ENCODE results near the gene GALNT17.

The GALNT17 gene

DNA sequence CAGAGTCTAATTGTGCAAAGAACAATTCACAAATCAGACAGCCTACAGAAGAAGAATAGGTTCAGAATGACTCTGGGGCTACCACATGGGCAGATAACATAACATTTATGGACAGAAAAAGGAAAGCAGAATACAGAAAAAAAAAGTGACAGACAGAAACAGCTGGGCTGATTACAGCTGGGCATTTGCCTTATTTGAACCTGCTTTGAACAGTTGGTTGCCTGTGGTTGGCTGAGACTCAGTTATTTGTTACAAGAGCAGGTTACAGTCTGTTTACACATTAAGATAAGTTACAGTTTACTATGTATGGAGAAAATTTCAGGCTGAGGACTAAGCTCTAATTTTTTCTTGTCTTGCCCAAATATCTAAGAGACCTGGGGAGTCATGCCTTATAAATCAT lies 327.2 kb downstream of the GALNT17 start:
- no peak for DNase-seq (ENCODE audit: low spot score)

DNA sequence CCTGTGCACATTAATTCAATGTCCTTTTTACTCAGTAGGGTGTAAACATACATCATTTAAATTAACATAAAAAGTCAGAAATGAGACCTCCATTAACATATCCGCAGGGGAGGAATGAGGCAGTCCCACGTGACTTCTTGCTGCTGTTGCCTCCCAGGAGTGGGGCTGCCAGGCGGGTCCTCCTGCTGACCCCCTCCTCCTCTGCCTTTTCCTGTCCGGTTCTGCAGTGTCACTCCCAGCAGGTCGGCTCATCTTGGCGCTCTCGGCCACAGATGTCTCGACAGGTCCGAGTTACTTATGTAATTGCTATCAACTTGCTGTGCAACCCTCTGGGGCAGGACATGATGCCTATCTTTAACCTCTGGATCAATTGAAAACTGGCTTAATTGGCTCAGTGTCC lies 329.6 kb downstream of the GALNT17 start:
- DNase-seq (ENCODE audit: low spot score), result no peak

DNA sequence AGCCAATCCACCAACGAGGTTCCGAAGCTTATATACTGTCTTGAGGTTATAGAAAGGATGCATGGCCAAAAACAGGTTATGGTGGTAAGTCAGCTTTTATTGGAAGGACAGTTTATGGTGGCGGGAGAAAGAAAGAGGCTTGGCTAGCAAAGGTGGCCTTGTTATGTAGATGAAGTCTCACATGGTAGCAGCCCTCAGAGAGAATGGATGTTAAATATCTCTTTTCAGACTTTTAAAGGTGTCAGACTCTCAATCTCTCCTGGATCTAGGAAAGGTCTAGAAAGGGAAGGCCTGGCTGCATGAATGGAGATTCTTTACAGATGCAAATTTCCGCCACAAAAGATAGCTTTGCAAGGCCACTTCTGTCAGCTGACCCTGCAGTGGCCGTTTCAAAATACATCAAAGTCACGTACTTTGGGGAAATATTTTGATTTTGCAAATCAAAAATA lies 333.8 kb downstream of the GALNT17 start:
- DNase-seq (ENCODE audit: low spot score), result no peak

DNA sequence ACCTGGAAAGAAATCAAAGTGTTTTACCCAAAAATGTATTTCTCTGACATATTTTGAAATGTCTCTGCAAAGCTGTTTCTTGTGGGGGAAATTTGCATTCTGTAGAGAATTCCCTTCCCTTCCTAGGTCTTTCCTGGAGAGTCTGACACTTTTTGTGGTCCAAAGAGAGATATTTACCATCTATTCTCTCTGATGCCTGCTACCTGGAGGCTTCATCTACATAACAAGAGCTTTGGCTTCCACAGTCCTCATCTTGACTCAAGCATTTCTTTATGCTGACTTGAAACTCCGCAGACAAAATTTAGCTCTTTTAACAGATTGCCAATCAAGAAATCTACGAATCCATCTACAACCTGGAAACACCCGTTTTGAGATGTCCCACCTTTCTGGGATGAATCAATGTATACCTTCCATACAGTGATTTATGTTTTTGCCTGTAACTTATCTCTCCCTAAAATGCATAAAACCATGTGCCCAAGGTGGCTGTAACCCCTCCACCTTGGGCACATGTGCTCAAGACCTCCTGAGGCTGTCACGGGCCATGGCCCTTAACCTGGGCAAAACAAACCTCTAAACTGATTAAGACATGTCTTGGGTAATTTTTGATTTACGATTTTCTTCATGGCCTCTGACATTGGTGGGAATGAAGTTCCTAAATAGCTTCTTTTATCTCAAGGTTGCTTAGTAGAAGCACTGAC lies 334.7 kb downstream of the GALNT17 start:
- DNase-seq (ENCODE audit: low spot score), result no peak

DNA sequence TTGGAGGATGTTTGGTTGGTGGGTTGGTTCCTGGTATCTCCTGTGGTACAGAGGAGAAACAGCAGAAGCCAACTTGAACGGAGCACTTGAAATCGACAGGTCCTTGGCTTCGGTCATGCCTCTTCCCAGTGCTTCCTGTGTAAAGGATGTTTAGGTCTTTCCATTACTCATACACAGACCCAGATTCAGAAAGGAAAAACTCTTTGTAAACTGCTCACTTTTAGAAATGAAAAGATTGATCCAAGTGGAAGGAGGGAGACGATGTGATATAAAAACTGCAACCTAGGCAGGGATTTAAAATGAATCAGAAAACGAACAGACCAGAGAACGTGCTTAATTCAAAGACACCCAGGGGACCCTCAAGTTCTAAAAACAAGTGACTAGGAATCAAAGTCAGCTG lies 338.4 kb downstream of the GALNT17 start:
- no peak for DNase-seq (ENCODE audit: low spot score)

DNA sequence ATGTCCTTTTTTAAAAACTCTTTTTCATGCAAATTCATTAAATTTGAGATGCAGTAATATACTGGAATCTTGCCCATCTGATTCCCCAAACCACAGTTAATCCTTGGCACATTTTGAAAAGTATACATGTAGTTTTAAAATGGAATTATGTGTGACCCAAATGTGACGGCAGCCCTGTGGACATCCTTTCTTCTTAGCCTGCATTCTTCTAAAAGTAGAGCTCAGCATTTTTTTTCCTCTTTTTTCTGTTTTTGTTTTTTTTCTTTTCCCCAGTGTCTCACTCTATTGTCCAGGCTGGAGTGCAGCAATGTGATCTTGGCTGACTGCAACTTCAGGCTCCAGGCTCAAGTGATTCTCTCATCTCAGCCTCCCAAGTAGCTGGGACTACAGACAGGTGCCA lies 338.9 kb downstream of the GALNT17 start:
- no peak for DNase-seq (ENCODE audit: low spot score)

DNA sequence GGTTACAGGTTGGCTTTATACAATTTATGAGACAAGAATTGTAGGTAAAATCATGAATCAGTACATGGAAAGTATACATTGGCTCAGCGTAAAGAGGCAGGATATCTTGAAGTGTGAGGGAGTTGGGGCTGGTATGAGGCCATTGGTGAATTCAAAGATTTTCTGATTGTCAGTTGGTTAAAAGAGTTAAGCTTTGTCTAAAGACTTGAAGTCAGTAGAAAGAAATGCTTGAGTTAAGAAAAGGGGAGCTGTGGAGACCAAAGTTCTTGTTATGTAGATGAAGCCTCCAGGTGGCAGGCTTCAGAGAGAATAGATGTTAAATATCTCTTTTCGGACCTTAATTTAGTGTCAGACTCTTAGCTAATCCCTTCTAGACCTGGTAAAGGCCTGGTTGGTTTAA lies 341.0 kb downstream of the GALNT17 start:
- no peak for DNase-seq (ENCODE audit: low spot score)

DNA sequence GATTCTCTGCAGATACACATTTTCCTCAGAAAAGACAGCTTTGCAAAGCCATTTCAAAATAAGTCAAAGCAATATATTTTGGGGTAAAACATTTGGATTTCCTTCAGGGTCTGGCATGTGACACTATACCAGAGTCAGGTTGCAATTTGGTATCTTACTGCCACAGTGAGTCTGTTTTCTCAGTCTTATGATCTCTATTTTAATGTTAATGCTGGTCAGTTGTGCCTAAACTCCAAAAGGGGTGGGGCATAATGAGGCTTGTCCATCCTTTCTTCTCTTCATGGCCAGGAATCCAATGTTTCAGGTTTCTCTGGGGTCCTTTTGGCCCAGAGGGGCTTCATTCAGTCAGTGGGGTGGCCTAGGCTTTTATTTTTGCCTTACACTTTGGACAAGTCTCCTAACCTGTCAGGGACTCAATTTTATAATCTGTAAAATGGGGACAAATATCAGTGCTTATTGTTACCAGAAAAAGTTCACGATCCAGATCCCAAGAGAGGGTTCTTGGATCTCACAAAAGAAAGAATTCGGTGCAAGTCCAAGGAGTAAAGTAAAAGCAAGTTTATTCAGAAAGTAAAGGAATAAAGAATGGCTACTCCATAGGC lies 341.5 kb downstream of the GALNT17 start:
- no peak for DNase-seq (ENCODE audit: low spot score)

DNA sequence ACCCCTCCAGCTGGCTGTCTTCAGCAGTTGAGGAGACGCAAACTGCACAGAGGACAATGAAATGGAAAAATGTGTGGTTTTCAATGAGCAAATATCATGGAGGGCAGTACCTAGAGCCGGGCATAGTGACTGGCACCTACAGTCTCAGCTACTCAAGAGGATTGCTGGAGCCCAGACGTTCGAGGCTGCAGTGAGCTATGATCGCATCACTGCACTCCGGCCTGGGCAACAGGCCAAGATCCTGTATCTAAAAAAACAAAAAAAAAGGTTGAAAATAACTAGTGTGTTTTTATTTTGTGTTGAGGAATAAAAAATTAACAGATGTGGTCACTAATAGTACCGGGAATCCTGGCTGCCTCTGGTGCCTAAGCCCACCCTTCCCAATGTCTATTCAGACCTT lies 345.5 kb downstream of the GALNT17 start:
- no peak for DNase-seq (ENCODE audit: low spot score)

DNA sequence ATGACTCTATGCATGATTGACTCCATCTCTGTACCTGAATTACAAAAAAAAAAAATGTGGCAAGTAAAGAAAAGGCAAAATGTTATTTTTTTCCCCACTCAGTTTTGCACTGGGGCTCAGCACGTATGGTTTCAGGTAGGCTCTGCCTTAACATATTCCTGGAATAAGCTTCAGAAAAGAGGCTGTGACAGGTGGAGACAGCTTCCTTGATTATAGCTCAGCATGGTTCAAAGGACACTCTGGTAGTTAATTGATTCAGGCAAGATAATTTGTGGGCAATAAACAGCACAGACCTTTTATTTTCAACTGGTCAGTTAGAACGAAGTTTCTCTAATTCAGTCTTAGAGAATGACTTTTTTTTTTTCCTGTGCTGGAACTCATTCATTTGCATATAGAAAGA lies 347.3 kb downstream of the GALNT17 start:
- peak; percentile 58 for DNase-seq (ENCODE audit: low spot score)

DNA sequence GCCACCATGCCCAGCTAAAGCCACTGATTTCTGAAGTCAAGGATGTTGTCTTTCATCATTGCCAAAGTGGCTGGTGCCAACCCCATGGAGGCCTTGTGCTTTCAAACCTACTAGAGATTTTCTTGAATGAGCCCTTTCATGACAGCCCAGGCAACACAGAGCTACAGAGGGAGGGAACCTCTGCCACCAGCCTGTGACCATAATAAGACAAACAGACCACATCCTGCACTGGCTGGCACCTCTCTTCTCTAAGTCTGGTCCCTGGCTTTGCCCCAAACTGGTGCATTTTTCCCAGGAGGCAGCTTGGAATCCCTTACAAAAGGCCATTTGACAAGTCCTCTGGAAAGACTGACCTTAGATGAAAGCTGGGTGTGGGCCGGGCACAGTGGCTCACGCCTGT lies 348.8 kb downstream of the GALNT17 start:
- DNase-seq (ENCODE audit: low spot score), result no peak

DNA sequence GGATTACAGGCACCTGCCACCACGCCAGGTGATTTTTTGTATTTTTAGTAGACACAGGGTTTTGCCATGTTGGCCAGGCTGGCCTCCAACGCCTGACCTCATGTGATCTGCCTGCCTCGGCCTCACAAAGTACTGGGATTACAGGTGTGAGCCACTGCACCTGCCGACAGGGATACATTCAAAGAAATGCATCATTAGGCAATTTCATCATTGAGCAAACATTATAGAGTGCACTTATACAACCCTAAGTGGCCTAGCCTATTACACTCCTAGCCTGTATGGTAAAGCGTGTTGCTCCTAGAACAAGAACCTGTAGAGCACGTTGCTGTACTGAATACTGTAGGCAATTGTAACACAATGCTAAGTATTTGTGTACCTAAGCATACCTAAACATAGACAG lies 350.3 kb downstream of the GALNT17 start:
- DNase-seq (ENCODE audit: low spot score), result no peak

DNA sequence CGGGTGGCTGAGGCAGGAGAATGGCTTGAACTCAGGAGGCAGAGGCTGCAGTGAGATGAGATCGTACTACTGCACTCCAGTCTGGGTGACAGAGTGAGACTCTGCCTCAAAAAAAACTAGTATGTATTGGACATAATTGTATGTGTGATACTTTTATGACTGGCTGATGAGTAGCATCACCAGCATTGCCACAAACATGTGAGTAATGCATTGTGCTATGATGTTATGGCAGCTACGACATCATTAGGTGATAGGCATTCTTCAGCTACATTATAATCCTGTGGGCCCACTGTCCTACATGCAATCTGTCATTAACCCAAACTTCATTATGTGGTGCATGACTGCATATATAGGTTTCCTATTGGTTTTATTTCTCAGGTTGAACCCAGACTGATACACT lies 352.4 kb downstream of the GALNT17 start:
- DNase-seq (ENCODE audit: low spot score), result no peak

DNA sequence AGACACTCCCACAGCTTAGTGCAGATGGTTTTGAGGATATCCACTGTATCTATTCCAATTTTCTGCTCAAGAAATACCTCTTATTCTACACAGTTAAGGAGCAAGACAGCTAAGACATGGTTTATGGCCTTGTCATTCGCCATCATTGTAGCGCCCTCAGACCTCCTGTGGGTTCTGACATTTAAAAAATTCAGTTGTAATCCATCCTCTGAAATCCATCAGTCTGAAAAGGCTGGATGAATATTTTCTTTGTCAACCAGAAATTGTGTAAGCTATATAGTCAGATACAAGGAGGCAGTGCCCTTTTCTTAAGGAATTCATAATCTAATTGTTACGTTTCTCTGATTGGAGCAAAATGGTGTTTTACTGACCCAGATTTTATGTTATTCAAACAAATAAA lies 353.6 kb downstream of the GALNT17 start:
- no peak for DNase-seq (ENCODE audit: low spot score)

DNA sequence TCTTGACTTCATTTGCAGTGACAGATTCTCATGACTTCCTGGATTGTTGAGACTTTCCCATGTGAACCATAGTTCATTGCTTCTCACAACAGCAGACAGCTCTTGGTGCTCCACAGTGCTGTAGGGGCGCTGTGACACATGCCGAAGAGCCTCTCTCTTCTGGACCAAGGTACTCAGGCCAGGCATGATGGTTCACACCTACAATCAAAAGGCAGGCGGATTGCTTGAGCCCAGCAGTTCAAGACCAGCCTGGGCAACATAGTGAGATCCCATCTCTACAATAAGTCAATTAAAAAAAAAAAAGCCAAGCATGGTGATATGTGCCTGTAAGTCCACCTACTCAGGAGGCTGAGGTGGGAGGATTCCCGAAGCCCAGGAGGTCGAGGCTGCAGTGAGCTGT lies 354.5 kb downstream of the GALNT17 start:
- DNase-seq (ENCODE audit: low spot score), result no peak

DNA sequence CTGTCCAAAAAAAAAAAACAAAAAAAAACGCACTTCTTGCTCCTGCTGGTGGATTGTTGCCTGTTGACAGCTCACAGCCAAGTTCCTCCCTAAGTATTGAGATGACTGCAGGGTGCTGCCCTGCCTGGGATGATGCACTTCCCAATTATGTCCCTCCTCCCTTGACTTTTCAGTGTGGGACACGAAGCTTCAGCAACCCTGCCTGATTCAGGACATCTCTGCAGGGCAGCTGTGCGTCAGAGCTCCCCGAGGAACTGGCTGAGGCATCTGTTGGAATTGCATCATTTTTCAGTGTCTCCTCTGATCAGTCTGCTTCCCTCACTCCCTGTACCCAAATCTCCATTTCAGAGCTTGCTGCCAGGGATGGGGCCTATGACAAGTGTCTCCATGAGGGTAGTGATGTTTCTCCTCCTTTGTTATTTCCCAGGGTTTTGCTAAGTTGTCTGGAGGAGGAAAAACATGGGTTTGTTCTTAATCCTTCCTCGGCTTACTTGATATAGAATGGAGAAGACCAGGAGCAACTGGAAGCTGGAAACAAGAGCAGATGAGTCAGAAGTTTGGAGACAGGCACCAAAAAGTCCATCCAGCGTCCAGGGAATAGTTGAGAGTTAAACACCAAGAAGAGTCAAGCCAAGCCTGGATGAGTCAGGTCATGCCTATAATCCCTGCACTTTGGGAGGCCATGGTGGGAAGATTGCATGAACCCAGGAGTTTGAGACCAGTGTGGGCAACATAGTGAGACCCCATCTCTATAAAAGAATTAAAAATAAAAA lies 355.1 kb downstream of the GALNT17 start:
- no peak for DNase-seq (ENCODE audit: low spot score)

DNA sequence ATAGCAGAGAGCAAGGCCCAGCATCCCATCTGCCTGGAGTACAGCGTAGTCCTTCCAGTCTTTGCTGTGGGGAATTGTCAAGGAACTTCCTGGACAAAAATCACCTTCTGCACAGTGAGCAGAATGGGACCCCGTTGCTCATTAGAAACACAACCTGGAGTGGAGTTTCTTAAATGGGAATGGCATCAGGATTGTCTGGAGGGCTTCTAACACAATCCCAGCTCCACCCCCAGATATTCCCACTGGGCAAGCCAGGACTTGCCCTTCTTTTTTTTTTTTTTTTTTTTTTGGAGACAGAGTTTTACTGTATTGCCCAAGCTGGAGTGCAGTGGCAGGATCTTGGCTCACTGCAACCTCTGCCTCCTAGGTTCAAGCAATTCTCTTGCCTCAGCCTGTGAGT lies 356.4 kb downstream of the GALNT17 start:
- no peak for DNase-seq (ENCODE audit: low spot score)

DNA sequence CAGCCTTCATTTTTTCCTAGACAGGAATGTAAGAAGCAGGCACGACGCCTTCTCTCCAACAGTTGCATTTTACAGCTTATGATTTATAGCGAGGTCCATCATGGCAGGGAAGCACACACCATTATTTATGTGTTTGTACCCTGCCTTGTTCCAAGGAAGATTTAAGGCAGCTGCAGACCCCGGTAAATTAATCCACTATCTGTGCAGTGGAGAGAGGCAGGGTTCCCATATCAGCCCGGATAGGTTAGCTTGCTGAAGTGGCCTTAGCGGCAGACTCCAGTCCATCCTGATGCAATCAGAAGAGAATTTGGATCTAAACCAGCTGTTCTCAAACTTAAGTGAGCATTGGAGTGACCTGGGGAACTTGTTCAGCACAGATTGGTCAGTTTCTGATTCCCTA lies 359.4 kb downstream of the GALNT17 start:
- no peak for DNase-seq (ENCODE audit: low spot score)

DNA sequence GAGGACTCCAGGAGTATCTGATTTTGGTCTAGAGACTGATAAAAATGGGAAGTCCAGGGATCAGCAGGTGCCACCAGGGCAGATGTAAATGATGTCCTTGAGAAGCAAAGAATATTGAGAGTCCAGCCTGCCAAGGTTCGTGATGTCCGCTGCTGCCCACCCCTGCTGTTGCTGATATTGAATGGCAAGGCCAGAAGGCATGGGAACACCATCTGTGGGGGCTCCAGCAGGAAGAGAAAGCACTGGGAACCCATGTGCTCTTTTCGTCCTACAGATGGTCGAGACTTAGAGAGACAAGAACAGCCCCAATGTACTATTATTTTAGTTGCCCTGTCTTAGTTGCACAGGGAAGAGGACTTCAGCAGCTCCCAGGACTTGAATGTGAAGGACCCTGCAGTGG lies 363.9 kb downstream of the GALNT17 start:
- DNase-seq (ENCODE audit: low spot score), result peak; percentile 58

DNA sequence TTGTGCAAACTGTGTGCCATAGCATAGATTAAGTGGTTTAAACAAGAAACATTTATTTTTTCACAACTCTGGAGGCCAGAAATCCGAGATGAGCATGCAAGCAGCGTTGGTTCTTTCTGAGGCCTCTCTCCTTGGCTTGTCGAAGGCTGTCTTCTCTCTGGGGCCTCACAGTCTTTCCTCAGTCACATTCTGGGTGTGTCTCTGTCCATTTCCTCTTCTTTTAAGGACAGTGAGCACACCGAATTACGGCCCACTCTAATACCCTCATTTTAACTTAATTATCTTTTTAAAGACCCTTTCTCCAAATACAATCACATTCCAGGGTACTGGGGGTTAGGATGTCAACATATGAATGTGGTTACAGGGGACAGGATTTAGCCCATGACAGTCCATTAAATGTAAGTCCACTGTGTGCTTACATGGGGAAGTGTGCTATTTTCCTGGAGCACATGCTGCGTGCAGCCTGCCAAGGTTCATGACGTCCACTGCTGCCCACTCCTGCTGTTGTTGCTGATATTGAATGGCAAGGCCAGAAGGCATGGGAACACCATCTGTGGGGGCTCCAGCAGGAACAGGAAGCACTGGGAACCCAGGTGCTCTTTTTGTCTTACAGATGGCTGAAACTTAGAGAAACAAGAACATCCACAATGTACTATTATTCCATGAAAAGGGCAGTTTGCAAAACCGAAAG lies 365.5 kb downstream of the GALNT17 start:
- peak; percentile 98 for DNase-seq (ENCODE audit: low spot score)

DNA sequence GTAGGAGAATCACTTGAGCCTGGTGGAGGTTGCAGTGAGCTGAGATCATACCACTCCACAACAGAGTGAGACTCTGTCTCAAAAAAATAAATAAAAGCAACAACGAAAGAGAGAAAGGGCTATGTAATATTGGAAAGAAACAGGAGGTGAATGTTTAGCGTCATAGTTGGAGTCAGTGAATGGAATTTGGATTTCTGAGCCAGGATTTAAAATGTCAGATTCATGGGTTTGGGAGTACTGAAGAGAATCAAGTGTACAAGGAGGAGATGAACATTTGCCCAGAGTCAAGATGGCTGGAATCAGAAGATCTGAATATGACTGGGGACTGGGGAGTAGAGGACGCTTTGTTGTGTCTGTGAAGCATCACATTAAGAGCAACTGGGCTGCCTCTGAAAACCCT lies 366.4 kb downstream of the GALNT17 start:
- DNase-seq (ENCODE audit: low spot score), result no peak

DNA sequence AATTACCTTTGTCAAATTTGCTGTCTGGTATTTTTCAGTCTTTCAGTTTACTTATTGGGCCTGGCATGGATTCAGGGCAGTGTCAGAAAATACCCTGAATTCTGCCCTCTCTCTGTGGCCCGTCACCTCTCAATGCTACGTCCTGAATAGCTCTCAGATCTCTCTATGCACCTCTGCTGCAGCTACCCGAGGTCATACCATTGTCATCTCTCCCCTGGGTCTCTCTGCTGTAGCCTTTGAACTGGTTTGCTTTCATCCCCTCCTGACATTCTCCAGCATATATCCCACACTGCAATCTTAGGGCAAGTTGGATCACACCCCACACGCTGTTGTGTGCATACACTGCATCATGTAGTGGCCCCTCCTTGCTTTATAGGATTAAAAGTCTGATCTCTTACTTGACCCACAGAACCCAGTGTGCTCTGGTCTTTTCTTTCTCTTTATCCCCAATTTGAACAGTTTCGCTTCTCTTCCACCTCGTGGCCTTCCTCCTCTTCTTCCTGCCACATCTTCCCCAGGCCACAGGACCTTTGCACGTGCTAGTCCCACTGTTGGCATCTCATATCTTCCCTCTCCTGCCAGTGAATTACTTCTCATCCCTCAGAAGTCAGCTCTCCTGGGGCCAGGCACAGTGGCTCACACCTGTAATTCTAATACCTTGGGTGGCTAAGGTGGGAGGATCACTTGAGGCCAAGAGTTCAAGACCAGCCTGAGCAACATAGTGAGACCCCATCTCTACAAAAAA lies 372.9 kb downstream of the GALNT17 start:
- DNase-seq (ENCODE audit: low spot score), result no peak

All from cerebellar cortex (tissue), 1 donor.